Dedifferentiated amniotic fluid mesenchymal stem cell (primary cell): ENCODE data around the gene AP5M1.
"Not testable (repeated sequence)": the region's sequence is repeated elsewhere in the genome, so short reads cannot be mapped to it uniquely, and the experiment has no call there.

Source experiments
- DNase-seq: peaks from one replicate; pipeline ENCODE4 v3.0.0-alpha.2; 2016; ENCODE audit errors: extremely low spot score

Gene AP5M1, protein sequence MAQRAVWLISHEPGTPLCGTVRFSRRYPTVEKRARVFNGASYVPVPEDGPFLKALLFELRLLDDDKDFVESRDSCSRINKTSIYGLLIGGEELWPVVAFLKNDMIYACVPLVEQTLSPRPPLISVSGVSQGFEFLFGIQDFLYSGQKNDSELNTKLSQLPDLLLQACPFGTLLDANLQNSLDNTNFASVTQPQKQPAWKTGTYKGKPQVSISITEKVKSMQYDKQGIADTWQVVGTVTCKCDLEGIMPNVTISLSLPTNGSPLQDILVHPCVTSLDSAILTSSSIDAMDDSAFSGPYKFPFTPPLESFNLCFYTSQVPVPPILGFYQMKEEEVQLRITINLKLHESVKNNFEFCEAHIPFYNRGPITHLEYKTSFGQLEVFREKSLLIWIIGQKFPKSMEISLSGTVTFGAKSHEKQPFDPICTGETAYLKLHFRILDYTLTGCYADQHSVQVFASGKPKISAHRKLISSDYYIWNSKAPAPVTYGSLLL

DNA sequence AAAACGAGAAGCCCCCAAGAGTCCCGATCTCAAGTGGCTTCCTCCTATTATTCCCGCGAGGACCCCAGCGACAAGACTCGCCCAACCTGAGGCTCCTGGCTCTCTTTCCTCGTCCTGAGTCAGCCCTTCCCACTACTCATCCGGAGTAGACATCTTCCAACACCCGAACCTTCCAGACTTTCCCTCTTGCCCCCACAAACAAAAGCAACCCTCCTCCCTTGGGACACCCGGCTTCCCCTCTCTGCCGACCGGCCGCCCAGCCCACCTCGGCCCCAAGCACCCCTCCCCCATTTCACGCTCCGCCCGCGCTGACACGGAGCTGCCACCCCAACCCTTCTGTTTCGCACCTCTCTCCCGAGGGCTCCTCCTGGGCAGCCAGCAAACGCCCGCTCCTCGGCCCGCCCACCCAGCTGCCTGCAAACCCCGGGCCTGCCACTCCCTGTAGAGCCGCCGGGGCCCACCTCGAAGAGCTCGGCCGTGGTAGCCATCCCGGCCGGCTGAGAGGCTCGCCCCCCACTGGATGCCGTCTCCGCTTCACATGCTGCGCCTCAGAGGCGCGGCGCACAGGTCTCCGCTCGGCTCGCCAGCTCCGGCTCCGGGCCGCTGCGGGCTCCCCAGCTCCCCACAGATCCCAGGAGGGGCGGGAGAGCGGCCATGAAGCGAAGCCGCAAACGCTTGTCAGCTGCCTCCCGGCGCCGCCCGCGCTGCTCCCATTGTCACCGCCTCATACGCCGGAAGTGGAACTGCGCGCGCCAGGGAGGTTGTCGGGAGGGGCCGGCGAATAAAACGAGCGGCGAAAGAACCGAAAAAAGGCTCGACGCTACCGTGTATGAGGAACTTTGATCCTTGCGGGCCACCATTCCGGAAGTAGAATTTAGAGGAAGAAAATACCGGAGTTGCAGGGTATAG, at the start of gene AP5M1, which contains the start of gene EXOC5:
Gene AP5M1, plus strand, starts transcription at position 811 of the 909 bp plus-strand sequence. CDS start 344 bp downstream, outside the sequence.
Gene EXOC5, minus strand, starts transcription at position 745 of the 909 bp plus-strand sequence. Its CDS starts 257 bp downstream, at position 488.
- DNase-seq, result peak; percentile 80

DNA sequence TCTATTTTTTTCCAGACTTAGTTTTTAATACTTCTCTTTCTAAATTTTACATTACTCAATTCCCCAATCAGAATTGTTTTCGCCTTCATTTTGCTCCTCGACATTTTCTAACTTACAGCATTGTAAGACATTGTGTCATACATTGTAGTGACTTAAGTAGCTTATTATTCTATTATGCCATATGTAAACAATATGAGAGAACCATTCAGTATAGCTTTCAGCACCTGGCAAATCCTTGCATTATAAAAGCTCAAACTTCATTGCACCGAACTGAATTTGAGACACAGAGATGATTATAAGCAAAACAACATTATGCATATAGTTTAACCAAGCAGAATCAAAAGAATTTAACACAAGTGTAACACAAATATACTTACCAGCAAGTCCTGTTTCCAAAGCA, 46.8 kb upstream of the AP5M1 start:
- no peak for DNase-seq

DNA sequence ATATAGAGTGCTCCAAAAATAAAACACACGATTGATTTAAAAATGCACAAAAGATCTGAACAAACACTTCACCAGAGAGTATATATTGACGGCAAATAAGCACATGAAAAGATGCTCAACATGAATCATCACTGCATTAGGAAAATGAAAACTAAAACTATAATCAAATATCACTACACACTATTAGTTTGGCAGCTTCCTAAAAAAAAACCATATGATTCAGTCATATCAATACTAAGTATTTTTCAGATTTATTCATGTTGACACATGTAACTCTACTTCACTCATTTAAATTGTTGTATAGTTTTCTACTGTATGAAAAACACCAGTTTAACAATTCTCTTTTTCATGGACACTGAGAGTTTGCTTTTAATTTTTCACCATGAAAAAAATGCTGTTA, 41.7 kb upstream of the AP5M1 start:
- DNase-seq, result no peak

GRCh38 chr14:57228320-57228719, 40.5 kb upstream of the AP5M1 start:
- not testable (repeated sequence) for DNase-seq

DNA sequence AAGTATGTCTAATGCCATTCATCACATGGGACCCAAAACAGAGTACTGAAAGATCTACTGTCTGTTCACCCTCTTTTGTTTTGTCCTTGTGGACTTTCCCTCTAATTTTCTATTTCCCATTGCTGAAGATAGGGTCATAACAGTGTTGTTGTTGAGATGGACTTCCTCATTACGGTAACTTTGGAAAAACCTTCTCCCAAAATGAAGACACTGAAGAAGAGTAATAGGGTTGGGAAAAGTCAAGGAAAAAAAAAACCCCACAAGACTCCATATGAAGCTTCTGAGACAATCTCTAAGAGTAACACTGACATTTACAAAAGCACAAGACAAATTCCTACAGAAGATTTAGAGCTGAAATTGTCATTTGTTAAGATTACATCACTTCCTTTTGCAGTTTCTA, 36.8 kb upstream of the AP5M1 start:
- DNase-seq, result no peak

DNA sequence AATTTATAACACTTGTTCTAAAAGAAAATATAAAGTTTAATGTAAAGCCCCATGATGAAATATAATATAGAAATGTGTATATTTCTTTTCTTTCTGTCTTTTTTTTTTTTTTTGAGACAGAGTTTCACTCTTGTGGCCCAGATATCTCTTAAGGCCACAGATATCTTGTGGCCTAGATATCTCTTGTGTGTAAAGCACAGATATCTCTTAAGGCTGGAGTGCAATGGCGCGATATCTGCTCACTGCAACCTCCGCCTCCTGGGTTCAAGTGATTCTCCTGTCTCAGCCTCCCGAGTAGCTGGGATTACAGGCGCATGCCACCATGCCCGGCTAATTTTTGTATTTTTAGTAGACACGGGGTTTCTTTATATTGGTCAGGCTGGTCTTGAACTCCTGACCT, 28.7 kb upstream of the AP5M1 start:
- DNase-seq, result not testable (repeated sequence)

DNA sequence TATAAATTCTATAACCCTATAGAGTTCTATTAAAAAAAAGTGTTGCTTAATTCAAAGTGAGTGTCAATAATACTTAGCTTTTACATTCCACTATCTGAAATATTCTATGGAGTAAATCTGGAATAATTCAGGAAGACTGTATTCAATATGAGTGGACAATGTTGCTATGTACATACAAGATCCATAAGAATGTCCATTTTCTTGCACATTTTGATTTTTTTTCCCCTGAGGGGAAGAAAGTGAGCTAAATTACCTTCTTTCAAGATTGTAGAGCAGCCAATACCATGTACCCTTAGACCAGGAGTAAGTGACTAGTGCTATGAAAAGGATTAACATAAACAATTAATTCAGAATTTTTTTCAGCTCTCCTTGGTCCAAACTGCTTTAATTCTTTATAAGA, 25.5 kb upstream of the AP5M1 start:
- no peak for DNase-seq

DNA sequence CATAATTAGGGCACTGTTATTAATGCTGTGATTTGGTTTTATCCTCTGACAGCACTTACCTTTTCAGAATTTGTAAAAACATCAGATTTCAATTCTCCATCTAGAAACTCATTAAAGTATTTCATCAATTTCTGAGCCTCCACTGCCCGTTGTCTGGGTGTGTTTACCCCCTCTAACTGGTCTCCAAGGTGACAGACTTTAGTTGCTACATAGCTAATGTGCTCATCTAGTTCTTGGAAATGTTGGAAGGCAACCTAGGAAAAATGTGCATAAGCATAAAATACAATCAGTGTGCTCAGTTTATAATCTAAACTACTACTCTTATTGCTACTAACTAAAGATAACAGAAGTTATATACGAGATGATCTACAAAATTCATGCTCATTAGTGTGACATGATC, 24.7 kb upstream of the AP5M1 start:
- no peak for DNase-seq

- no peak for DNase-seq
These were observed 22.8 kb upstream of the AP5M1 start for GRCh38 chr14:57245941-57246340.

DNA sequence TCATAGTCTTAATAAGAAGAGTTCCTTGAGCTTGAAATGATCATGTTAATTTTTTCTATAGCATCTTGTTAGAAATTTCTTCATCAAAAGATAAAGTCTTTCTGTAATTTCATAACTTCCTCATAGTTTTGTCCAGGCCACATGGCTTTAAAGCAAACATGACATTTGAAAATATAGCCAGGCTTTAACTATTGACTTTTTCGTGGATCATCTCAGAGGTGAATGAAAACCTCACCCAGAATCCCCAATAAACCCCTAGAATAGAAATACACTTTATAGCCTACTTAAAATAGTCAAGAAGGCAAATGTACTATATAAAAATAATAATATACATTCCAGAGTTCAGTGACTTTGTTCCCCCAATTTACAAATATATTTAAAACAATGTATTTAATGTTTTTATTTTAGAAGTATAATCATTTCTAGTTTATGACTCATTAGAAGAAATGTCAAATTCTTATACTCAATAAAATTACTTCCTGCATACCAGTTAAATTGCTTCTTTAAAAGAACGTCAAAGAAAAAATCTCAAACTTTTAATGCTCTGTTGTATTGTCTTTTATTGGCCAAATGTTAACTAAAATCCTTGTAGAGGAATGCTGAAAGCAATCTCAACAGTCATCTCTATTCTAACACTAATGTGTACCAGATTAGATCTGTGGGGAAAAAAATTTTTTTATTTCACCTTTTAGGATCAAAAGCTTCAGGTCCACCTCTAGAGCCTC, 21.7 kb upstream of the AP5M1 start:
- DNase-seq, result no peak

DNA sequence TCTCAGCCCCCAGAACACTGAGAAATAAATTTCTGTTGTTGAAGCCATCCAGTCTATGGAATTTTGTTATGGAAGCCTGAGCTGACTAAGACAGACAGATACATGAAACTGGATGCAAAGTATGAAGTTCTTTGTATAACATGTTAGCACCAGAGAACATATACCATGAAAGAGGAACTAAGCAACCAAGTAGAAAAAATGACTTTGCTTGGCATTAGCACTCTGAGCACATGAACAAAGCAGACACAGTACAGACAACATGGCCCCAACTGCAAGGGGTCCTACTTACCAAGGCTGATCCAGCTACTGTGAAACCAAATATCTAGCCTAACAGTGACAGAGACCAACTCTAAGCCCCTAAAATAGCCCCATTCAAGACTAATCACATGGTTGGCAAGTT, 13.9 kb upstream of the AP5M1 start:
- no peak for DNase-seq

GRCh38 chr14:57258221-57258620, 10.6 kb upstream of the AP5M1 start:
- not testable (repeated sequence) for DNase-seq

DNA sequence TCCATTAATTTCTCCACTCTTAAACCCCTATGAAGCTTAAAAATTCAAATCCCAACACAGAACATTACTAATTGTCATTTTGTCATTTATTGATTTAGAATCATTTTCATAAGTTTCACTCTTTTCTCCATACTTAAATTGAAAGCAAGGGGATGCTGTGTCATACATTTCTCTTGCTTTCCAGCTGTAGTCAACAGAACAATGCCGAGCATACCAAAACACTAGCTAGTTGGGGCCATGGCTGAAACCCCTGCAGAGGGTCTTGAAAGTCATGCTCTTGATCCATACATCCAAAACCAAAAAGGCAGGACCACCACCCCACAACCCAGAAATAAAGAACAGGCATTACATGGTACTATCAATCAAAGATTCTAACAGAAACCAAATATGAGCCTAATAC, 9.1 kb upstream of the AP5M1 start:
- no peak for DNase-seq

DNA sequence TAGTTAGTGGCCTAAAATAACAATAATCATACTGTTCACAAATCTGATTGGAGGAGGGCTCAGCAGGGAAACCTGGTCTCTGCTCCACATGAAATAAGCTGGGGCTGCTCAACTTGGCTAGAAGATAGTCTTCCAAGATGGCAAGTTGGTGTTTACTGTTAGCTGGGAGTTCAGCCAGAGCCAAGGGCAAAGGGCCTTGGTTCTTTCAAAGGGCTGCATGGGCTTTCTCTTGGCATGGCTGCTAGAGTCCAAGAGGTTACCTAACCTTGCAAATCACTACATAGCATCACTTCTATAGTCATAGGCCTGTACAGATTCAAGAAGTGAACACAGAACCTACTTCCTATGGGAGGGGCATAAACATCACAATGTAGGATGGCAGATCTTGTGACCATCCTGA, 7.2 kb upstream of the AP5M1 start:
- DNase-seq, result no peak

- DNase-seq, result no peak
These were observed 6.7 kb upstream of the AP5M1 start for GRCh38 chr14:57262117-57262516.

GRCh38 chr14:57266065-57266464, 2.7 kb upstream of the AP5M1 start:
- no peak for DNase-seq

- DNase-seq, result no peak
These were observed 4.5 kb downstream of the AP5M1 start for GRCh38 chr14:57273236-57273635.

- no peak for DNase-seq
These were observed 5.8 kb downstream of the AP5M1 start for GRCh38 chr14:57274551-57274950.

- no peak for DNase-seq
These were observed 6.4 kb downstream of the AP5M1 start for GRCh38 chr14:57275023-57275664.

- no peak for DNase-seq
These were observed 8.3 kb downstream of the AP5M1 start for GRCh38 chr14:57277062-57277461.

DNA sequence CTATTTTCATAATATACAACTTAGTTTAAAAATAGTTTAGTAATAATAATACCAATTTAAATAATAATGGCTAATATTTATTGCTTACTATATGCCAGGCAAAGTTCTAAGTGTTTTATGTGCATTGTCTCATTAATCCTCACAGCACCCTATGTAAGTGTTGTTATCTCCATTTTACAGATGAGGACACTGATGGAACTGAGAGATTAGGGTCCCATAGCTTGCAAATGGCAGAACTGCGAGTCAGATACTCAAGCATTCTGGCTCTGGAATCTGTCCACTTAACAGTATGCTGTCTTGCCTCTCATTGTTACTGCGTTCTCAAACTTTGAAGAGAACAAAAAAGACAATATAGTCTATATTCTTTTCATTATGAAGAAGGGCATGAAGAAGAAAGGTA, 19.0 kb downstream of the AP5M1 start:
- no peak for DNase-seq
